ENCODE results near the gene GABRB3. TPM values are rescaled to one million over a fixed set of nuclear protein-coding genes. Genes with fewer than 3 reads are reported as not detected.

GABRB3 gene
- polyA plus RNA-seq, 1 donor (not counting 4 experiments of a cell fraction or from before 2014, with no cell fraction given): 0.81 TPM

DNA sequence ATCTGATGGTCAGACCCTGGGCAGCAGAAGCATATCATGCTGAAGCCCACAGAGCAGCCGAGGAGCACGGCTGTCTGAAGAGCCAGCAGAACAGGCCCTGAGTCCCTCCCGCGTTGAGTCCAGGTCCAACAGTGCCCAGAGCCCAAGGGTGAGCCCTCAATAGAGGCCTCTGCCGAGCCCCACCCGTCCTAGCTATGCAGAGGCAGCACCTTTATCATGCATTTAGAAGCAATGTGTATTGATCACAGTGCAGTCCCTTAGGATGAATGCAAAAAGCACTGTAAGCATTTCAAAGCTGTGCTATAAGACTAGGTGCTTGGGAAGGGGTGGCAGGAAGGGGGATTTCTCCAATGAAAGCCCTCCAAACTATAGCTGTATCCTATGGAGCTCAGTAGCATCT, 208.5 kb downstream of the GABRB3 start:
- FAIRE-seq (no peak), DNase-seq (ENCODE audit: low read depth, low spot score) (no peak)
- Histone ChIP-seq H3K9me1 (ENCODE audit: control insufficient read depth, extremely low read depth, insufficient read depth, low read length) (no peaks in the 10 kb centered on the region), H3K27me3 (ENCODE audit: control insufficient read depth, extremely low read depth, insufficient read depth, low read length) (no peaks in the 10 kb centered on the region), H4K20me1 (ENCODE audit: control insufficient read depth, extremely low read depth, insufficient read depth, low read length) (no peaks in the 10 kb centered on the region), H3K36me3 (ENCODE audit: control insufficient read depth in 2 of 2, extremely low read depth in 1 of 2, insufficient read depth in 2 of 2, low read length in 2 of 2) (no peaks in the 10 kb centered on the region), H2AFZ (ENCODE audit: control insufficient read depth, low read length) (no peak overlapping the region), H3K4me2 (ENCODE audit: control insufficient read depth, extremely low read depth, insufficient read depth, low read depth, low read length) (no peak overlapping the region), H3K4me1 (ENCODE audit: control insufficient read depth, extremely low read depth, insufficient read depth, low read length) (no peaks in the 10 kb centered on the region), H3K27ac (ENCODE audit: control insufficient read depth, insufficient read depth, low read length) (no peak overlapping the region), H3K79me2 (ENCODE audit: control insufficient read depth, insufficient read depth, low read length) (no peaks in the 10 kb centered on the region), H3K9me3 (ENCODE audit: control insufficient read depth, low read depth, low read length) (peaks cover 2% of the 10 kb centered on the region), H3K9ac (ENCODE audit: control insufficient read depth, extremely low read depth, insufficient read depth, low read length) (no peak overlapping the region), H3K4me3 (ENCODE audit: control insufficient read depth in 2 of 3, extremely low read depth in 1 of 3, insufficient read depth in 2 of 3, low read depth in 1 of 3, low read length in 3 of 3) (no peak overlapping the region)
- no peak for TF ChIP-seq EZH2 (IDR thresholded peaks at IDR 0.05; ENCODE audit: low read length)
- TF ChIP-seq, protein P1, sequence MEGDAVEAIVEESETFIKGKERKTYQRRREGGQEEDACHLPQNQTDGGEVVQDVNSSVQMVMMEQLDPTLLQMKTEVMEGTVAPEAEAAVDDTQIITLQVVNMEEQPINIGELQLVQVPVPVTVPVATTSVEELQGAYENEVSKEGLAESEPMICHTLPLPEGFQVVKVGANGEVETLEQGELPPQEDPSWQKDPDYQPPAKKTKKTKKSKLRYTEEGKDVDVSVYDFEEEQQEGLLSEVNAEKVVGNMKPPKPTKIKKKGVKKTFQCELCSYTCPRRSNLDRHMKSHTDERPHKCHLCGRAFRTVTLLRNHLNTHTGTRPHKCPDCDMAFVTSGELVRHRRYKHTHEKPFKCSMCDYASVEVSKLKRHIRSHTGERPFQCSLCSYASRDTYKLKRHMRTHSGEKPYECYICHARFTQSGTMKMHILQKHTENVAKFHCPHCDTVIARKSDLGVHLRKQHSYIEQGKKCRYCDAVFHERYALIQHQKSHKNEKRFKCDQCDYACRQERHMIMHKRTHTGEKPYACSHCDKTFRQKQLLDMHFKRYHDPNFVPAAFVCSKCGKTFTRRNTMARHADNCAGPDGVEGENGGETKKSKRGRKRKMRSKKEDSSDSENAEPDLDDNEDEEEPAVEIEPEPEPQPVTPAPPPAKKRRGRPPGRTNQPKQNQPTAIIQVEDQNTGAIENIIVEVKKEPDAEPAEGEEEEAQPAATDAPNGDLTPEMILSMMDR (optimal IDR thresholded peaks at IDR 0.05 in 1 of 3, IDR thresholded peaks at IDR 0.05 in 1 of 3, conservative IDR thresholded peaks at IDR 0.05 in 1 of 3; ENCODE audit: extremely low read depth in 1 of 3, insufficient read depth in 2 of 3, low read length in 3 of 3): no peak
- dilution Hi-C loops (cut with MboI; ENCODE audit: extremely low pct_ligation_motif_present, low sequenced_read_pairs): no loop called here

DNA sequence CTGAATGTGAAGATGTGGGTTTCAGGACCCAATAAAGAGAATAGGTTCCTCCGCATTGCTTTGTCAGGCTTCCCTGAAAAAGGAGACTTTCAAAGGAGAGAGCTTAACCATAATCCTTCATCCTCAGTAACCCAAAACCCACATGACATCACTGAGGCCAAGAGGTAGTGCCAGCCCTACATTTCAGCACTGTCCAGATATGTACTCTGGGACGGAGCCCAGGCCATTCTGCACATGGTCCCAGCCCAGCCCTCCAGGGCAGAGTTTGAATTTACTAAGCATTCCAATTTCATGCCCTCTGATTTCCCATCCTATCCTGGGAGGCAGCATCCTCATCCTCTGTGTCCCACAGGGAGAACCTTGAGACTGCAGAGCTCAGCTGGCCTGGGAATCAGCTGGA, 210.5 kb downstream of the GABRB3 start:
- Histone ChIP-seq H3K4me1 (ENCODE audit: control insufficient read depth, extremely low read depth, insufficient read depth, low read length) (no peaks in the 10 kb centered on the region), H3K9ac (ENCODE audit: control insufficient read depth, extremely low read depth, insufficient read depth, low read length) (no peak overlapping the region), H3K9me3 (ENCODE audit: control insufficient read depth, low read depth, low read length) (peaks cover 2% of the 10 kb centered on the region), H3K4me3 (ENCODE audit: control insufficient read depth in 2 of 3, extremely low read depth in 1 of 3, insufficient read depth in 2 of 3, low read depth in 1 of 3, low read length in 3 of 3) (no peak overlapping the region), H3K9me1 (ENCODE audit: control insufficient read depth, extremely low read depth, insufficient read depth, low read length) (no peaks in the 10 kb centered on the region), H3K79me2 (ENCODE audit: control insufficient read depth, insufficient read depth, low read length) (no peaks in the 10 kb centered on the region), H3K4me2 (ENCODE audit: control insufficient read depth, extremely low read depth, insufficient read depth, low read depth, low read length) (no peak overlapping the region), H3K36me3 (ENCODE audit: control insufficient read depth in 2 of 2, extremely low read depth in 1 of 2, insufficient read depth in 2 of 2, low read length in 2 of 2) (no peaks in the 10 kb centered on the region), H3K27ac (ENCODE audit: control insufficient read depth, insufficient read depth, low read length) (no peak overlapping the region), H3K27me3 (ENCODE audit: control insufficient read depth, extremely low read depth, insufficient read depth, low read length) (no peaks in the 10 kb centered on the region), H4K20me1 (ENCODE audit: control insufficient read depth, extremely low read depth, insufficient read depth, low read length) (no peaks in the 10 kb centered on the region), H2AFZ (ENCODE audit: control insufficient read depth, low read length) (no peak overlapping the region)
- FAIRE-seq (no peak), DNase-seq (ENCODE audit: low read depth, low spot score) (no peak)
- dilution Hi-C loops (cut with MboI; ENCODE audit: extremely low pct_ligation_motif_present, low sequenced_read_pairs): no loop called here
- TF ChIP-seq EZH2 (IDR thresholded peaks at IDR 0.05; ENCODE audit: low read length): no peak
- TF ChIP-seq, protein P1 (optimal IDR thresholded peaks at IDR 0.05 in 1 of 3, IDR thresholded peaks at IDR 0.05 in 1 of 3, conservative IDR thresholded peaks at IDR 0.05 in 1 of 3; ENCODE audit: extremely low read depth in 1 of 3, insufficient read depth in 2 of 3, low read length in 3 of 3): no peak
